NCI-H1105 treated with DMSO at 0.1 percent for 48 hours (cell line): Measurements from ENCODE around the gene ZNF780B.
A peak's percentile ranks its signal among the peaks of the same experiment; 100 is the strongest.
"Not testable (repeated sequence)": the region's sequence is repeated elsewhere in the genome, so short reads cannot be mapped to it uniquely, and the experiment has no call there.

ENCODE experiments used
- DNase-seq: peaks from one replicate; lab custom pipeline; 2025; lab: John Stamatoyannopoulos, UW

Gene ZNF780B

GRCh38 chr19:40038047-40038446 is 18.0 kb downstream of the ZNF780B start:
- DNase-seq = not testable (repeated sequence)

- DNase-seq = no peak
These were observed 20.0 kb downstream of the ZNF780B start for GRCh38 chr19:40035996-40036395.

DNA sequence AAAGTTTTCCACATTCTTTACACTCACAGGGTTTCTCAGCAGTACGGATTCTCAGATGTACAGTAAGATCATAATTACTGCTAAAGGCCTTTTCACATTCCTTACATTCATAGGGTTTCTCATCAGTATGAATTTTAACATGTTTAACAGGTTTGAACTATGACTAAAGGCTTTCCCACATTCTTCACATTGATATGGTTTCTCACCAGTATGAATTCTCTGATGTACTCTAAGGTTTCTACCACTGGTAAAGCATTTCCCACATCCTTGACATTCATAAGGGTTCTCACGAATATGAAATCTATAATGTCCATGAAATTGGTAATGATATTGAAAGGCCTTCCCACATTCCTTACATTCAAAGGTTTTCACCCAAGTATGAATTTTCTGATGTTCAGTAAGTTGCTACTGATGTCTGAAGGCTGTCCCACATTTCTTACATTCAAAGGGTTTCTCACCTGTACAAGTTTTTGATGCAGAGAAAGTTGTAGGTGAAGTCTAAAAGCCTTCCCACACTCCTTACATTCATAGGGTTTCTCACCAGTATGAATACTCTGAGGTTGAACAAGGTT is 22.0 kb downstream of the ZNF780B start:
- DNase-seq = no peak

DNA sequence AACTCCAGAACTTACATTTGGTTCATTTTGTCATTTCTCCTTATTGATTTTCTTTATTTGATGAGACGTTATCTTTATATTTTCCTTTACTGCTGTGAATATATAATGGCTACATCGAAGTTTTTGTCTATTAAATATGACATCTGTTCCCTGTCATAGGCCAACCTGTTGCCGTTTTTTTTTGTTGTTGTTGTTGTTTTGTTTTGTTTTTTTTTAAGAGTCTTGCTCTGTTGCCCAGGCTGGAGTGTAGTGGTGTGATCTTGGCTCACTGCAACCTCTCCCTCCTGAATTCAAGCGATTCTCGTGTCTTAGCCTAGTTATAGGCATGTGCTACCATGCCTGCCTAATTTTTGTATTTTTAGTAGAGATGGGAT is 29.4 kb downstream of the ZNF780B start:
- no peak for DNase-seq

- no peak for DNase-seq
These were observed 30.0 kb downstream of the ZNF780B start for GRCh38 chr19:40025938-40026596.

DNA sequence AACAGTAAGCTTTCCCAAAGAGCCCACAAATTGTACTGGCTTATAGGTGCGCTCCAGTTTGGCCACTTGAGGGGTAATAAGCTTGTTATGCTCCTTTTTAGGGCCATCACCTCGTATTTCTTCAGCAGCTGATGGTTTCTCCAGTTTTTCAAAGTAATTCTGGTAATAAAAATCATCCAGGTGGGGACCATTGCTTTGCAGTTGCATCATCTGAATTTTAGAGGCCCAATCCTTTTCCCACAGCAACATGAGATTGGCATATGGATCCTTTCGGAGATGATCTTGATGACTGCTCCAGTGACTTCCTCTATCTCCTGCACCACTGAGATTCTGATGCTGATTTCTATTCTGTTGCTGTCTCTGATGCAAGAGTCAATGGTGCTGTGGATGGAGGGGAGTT is 32.1 kb downstream of the ZNF780B start:
- DNase-seq = no peak

GRCh38 chr19:40013991-40014390 is 42.0 kb downstream of the ZNF780B start:
- DNase-seq = no peak

DNA sequence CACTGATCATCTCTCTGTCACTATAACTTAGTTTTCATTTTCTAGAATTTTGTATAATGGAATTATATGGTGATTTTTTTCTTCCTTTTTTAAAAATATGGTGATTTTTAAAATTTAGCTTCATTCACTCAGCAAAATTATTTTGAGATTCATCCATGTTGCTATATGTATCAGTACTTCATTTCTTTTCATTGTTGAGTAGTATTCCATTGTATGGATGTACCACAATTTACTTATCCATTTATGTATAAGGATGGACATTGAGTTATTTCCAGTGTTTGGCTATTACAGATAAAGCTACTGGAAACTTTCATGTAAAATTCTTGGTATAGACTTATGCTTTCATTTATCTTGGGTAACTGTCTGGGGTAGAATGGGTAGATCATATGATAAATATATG is 46.4 kb downstream of the ZNF780B start:
- no peak for DNase-seq

DNA sequence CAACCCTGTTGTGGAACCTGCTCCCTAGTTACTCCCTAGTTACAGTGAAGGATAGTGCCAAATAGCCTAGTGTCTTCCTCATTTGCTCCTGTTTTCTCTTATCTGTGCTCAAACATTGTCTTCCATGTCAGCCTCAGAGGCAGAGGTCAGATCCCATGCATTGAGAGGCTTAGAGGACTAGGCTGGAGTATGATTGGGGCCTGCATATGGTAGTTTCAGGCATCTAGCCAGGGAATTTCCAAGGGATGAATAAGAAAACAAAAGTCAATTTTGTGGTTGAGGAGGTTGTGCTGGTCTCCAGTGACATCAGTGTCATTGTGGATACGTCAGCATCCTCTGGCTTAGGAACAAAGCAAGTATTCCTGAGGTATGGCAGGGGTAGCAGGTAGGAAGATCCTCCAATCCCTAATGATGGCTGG is 49.7 kb downstream of the ZNF780B start:
- DNase-seq = no peak

DNA sequence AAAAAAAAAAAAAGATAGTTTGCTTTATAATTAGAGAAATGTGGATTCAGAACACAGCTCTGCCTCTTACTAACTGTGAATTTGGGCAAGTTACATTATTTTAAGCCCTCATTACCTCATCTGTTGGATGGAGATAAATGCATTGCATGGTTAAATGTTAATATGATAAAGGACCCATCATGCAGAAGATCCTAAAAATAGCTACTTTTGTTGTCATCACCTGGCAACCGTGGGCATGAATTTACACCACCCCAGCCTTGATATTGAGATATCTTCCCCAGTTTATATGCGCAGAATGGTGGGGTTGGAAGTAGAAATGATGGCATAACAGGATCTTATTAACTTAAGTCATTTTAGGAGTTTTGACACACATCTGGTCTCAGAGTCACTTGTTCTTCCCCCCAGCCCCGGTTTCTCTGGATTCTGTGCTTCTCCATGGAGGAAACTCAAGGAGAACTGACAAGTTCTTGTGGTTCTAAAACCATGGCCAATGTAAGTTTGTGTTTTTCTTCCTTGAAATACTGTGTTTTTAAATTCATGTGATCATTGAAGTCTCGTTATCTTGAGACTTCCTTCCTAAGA is 50.2 kb downstream of the ZNF780B start:
- DNase-seq = no peak

DNA sequence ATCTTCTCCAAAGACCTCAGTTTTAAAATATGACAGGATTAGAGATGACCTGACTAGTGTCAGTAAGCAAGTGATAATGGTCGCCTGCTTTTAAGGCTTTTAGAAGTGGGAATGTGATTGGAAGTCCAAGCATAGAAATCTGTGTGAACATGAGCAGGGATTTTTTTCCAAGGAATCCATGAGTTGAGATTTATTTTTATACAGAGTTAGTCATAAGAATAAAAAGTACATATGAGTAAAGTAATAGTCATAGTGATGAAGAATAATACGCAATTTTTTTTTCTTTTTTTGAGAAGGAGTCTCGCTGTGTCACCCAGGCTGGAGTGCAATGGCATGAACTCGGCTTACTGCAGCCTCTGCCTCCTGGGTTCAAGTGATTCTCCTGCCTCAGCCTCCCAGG is 57.5 kb downstream of the ZNF780B start:
- DNase-seq = no peak

DNA sequence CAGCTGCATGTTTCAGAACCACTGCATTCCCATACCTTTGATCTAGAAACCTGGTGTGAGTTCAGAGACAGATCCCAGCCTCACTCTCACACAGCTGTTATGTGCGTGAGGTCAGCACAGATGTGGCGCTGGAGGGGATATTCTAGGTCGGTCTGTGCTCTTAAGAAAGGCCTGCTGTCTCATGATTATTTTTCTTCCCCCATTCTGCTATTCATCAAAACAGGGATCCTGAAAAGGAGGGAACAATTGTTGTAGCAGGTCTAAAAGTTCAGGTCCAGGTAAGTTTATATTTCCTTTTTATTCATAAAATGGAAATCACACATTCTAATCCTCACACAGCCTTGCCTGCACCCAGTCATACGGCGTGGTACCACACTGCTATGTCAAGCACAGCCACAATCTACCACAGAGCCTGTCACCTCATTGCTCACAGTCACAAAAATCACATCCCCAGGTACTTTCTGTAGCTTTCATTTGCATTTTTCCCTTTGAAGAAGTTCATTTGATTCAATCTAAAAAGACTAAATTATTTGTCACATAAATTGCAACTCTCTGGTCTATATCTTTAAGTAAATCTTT is 58.3 kb downstream of the ZNF780B start:
- DNase-seq = no peak

DNA sequence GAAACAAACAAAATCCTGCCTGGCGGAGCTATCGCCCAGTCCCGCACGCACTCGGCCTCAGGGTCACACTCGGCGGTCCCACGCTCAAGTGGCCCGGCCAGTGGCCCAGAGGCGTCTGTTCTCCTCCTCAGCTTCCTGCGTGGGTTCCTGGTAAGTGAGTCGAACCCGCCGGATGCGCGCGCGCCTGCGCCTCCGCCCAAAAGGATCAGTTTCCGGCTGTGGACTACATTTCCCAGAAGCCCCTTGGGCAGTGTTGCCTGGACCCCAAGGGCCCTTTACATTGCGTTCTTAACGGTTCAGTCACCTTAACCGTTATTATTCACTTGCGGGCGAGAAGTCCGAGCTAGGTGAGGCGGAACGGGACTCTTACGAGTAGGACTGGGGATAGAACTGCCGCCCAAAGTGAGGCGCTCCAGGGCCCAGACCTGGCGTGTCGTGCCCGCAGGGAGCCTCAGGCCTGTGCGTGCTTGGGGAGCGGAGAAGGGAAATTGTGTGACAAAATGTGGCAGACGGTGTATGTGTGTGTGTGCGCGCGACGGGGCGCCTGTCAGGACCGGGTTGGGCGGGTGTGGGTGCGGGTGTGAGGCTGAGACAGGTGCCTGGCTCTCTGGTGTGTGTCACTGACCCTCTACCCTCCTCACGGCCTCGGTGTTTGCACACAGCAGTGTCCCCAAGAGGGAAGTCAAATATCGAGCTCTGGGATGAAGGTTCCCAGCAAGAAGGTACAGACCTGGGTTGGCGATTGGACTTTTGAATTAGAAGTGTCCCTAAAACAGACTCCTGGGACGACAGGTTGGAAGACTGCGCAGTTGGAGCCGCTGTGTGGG is 59.0 kb downstream of the ZNF780B start, which contains the start of gene ZNF546:
ZNF546 (plus strand) TSS at position 250 of the 827 bp plus-strand sequence. CDS start 1,267 bp downstream, outside the sequence.
- peak; percentile 80 for DNase-seq

DNA sequence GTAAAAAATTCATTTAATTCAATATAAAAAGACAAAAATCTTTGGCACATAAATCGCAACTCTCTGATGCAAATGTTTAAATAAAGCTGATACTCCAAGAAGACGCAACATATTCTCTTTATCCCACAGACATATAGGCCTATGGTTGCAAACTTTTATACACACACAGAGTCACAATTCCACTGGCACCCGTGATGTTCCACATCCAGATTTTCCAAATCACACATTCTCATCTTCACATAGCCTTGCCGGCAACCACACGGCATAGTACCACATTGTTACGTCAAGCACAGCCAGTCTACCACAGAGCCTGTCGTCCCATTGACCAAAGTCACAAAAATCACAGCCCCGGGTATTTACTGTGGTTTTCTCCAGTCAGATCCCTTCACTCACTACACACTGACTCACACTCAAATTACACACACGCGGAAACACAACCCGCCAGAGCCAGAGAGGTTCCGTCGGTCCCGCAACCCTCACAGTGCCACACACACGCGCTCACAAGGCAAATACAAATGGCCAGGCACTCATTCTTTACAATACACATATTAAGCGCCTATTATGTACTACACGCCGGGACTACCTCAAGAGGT is 59.7 kb downstream of the ZNF780B start:
- DNase-seq = peak; percentile 15

DNA sequence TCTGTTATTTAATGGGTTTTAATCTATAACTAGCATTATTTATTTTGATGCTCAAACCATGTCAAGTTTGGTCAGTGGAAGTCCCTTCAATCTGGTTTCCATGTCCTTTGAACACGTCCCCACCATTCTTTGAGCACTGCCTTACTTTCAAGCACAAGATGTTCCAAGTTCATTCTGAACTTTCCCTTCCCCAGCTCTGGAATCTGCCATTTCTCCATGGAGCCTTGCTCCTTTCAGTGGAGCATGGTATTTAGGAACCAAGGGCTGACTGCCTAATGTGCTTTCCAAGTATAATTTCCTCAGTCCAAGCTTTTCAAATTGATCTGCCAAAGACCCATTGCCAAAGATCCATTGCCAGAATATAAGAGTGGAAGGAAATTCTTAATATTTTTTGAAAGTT is 60.2 kb downstream of the ZNF780B start:
- no peak for DNase-seq

DNA sequence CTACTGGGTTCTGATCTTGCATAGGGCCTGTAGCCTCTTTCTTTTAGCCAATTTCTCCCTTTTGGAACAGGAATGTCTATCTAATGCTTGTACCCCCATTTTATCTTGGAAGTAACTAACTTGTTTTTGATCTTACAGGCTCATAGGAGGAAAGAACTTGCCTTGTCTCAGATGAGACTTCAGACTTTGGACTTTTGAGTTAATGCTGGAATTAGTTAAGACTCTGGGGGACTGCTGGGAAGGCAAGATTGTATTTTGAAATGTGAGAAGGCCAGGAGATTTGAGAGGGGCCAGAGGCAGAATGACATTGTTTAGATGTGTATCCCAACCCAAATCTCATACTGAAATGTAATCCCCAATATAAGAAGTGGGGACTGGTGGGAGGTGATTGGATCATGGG is 61.7 kb downstream of the ZNF780B start:
- no peak for DNase-seq

DNA sequence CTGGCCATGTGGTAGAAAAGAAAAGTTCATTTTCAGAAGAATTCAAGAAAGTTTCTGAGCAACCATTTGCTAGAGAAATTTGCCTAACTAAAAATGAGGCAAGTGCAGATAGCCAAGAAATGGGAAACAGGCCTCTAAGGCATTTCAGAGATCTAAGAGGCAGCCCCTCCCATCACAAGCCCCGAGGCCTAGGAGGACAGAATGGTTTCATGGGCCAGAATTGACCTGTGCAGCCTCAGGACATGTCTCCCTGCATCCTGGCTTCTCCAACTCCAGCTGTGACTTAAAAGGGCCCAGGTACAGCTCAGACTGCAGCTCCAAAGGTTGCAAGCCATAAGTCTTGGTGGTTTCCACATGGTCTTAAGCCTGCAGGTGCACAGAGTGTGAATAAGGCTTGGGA is 62.4 kb downstream of the ZNF780B start:
- DNase-seq = no peak

DNA sequence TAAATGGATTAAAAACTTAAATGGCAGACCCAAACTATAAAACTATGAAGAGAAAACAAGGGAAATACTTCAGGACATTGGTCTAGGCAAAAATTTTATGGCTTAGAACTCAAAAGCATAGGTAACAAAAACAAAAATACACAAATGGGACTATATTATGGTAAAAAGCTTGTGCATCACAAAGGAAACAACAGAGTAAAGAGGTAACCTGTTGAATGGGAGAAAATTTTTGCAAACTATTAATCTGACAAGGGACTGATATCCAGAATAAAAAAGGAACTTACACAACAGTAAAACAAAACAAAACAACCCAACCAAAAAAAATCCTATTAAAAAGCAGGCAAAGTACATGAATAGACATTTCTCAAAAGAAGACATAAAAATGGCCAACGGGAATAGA is 68.4 kb downstream of the ZNF780B start:
- no peak for DNase-seq

DNA sequence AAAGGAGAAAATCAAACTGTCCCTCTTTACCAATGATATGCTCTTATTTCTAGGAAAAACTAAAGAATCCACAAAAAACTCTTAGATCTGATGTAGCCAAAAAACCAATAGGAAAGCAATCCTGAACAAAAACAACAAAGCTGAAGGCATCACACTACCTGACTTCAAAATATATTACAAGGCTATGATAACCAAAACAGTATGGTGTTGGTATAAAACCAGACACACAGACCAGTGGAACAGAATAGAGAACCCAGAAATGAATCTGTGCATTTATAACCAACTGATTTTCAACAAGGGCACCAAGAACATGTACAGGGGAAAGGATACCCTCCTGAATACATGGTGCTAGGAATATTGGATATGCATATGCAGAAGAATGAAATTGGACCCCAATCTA is 68.9 kb downstream of the ZNF780B start:
- DNase-seq = no peak

GRCh38 chr19:39986643-39987042 is 69.4 kb downstream of the ZNF780B start:
- DNase-seq = no peak

DNA sequence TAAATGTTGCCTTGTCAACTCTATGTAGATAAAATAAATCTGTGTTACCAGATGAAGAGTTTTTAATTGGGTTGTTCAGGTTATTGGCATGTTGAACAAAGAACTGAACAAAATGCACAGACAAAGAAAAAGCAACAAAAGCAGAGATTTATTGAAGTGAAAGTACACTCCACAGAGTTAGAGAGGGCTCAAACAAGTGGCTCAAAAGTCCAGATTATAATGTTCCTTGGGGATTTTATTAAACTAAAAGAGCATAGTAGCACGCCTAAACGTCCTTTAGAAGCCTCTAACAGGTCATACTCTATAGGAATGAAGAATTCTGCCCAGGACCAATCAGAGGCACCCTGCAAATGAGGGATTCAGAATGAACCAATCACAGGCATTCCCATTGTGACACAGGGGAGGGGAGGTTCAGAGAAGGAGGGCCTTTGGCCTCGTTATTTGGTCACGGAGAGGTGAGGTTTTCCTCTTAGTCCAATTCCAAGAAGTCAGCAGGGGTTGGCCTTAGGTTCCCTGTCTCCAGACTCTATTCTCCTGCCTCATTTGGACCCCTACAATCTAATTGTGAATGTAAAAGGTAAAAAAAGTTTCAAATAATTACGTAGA is 72.2 kb downstream of the ZNF780B start:
- no peak for DNase-seq

DNA sequence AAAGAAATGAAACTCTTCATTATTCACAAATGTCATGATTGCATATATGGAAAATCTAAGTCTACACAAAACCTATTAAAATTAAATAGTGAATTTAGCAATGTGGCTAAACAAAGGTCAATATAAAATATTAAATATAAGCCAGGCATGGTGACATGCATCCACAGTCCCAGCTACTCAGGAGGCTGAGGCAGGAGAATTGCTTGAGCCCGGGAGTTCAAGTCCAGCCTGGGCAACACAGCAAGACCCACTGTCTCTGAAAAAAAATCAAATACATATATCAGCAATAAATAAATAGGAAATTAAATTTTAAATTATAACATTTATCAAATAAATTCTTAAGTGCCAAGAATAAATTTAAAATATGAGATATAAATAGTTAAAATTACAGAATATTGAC is 73.1 kb downstream of the ZNF780B start:
- no peak for DNase-seq
